ENCODE measurements around the gene MYH7B.

MYH7B gene

DNA sequence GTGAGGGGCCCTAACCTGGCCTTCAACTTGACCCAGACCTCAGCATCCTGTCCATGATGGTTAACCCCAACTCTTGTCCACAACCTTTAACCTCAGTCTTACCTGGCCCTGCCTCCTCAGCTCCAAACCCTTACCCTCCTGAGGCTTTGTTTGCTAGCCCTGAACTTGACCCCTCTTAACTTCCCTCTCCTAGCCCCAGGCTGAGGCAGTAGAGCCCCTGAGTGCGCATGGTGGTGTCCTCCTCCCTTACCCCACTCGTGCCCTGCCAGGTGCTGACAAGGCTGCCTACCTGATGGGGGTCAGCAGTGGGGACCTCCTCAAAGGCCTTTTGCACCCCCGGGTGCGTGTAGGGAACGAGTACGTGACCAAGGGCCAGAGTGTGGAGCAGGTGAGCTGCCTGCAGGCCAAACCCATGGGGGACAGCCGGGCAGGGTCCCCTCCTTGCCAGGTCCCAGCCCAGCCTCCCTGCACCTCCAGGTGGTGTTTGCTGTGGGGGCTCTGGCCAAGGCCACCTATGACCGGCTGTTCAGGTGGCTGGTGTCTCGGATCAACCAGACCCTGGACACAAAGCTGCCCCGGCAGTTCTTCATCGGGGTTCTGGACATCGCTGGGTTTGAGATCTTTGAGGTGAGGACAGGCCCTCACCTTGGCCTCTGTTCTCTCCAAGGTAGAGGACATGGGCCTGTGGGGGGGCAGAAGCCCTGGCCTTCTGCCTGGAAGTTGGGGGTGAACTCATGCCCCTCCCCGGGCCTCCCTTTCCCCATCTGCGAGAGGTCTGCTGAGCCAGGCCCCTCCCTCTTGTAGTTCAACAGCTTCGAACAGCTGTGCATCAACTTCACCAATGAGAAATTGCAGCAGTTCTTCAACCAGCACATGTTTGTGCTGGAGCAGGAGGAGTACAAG is 31.9 kb downstream of the MYH7B start:
- no peak overlapping the region for H3K27ac Mint-ChIP-seq
- H3K36me3 Mint-ChIP-seq (ENCODE audit: low read depth): no peaks in the 10 kb centered on the region
- peaks cover 13% of the 10 kb centered on the region for H3K27me3 Mint-ChIP-seq
- no peak for DNase-seq
- H3K4me3 Mint-ChIP-seq: no peak overlapping the region
- no peaks in the 10 kb centered on the region for H3K4me1 Mint-ChIP-seq (ENCODE audit: low read depth)
- no peaks in the 10 kb centered on the region for H3K9me3 Mint-ChIP-seq

DNA sequence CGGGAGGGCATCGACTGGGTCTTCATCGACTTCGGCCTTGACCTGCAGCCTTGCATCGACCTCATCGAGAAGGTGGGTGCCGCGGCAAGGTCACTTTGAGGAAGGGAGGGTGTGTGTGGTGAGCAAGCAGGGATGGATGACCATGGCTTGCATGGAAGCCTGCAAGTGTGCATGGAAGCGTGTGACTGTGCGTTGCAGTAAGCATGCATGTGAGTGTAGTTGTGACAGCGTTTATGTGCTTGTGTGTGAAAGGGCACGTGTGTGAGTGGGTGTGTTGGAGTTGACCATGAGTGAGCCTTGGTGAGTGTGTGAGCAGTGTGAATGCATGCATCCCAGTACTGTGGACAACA is 32.5 kb downstream of the MYH7B start:
- H3K27ac Mint-ChIP-seq: no peak overlapping the region
- no peaks in the 10 kb centered on the region for H3K4me1 Mint-ChIP-seq (ENCODE audit: low read depth)
- H3K4me3 Mint-ChIP-seq: no peak overlapping the region
- no peaks in the 10 kb centered on the region for H3K36me3 Mint-ChIP-seq (ENCODE audit: low read depth)
- DNase-seq: no peak
- H3K27me3 Mint-ChIP-seq: peaks cover 9% of the 10 kb centered on the region
- H3K9me3 Mint-ChIP-seq: no peaks in the 10 kb centered on the region

DNA sequence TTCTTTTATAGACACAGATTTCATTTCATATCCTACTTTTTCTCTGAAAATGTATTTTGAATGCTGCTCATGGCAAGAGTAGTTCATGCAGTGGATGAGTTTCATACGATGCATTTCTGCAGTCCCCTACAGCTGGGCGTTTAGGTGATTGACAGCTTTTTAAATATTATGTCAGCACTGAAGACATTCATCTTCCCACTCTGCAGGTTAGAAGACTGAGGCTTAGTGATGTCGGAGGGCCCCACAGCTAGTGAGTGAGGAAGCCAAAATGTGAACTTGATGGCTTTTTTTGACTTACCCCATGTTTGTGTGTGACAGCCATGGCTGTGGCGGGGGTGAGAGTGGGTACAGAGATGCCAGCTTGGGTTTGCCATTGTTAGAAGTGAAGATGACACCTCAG is 33.5 kb downstream of the MYH7B start:
- Mint-ChIP-seq H3K27ac (no peak overlapping the region), H3K4me1 (ENCODE audit: low read depth) (no peaks in the 10 kb centered on the region), H3K36me3 (ENCODE audit: low read depth) (peaks cover 7% of the 10 kb centered on the region), H3K4me3 (no peak overlapping the region), H3K9me3 (no peaks in the 10 kb centered on the region), H3K27me3 (peaks cover under 1% of the 10 kb centered on the region)
- no peak for DNase-seq

DNA sequence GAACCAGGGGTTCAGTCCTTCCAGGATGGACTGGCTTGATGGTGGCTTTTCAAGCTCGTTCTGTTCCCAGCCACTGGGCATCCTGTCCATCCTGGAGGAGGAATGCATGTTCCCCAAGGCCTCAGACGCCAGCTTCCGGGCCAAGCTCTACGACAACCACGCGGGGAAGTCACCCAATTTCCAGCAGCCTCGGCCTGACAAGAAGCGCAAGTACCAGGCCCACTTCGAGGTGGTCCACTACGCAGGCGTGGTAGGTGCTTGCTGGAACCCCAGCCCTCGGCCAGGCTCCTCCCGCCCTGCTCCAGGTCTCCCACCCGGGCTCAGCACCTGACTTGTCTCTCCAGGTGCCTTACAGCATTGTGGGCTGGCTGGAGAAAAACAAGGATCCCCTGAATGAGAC is 34.0 kb downstream of the MYH7B start:
- Mint-ChIP-seq H3K9me3 (no peaks in the 10 kb centered on the region), H3K27ac (no peak overlapping the region), H3K4me1 (ENCODE audit: low read depth) (no peaks in the 10 kb centered on the region), H3K36me3 (ENCODE audit: low read depth) (peaks cover 11% of the 10 kb centered on the region), H3K27me3 (no peaks in the 10 kb centered on the region), H3K4me3 (no peak overlapping the region)
- no peak for DNase-seq

DNA sequence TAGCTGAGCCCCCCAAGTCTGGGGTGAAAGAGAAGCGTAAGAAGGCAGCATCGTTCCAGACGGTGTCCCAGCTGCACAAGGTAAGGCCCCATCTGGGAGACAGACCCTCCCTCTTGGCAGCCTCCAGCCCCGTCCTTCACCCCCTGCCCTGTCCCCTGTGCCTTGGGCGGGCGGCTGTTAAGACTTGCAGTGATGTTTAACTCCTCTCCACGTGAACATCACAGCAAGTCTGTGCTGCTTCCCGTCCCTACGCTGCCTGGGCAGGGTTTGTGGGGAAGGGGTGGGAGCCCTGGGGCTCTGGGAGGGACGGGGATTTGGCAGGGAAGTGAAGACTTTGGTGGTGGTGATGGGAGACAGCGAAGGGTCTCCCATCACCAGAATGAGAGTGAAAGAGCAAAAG is 34.6 kb downstream of the MYH7B start:
- H3K27me3 Mint-ChIP-seq: no peaks in the 10 kb centered on the region
- DNase-seq: no peak
- no peaks in the 10 kb centered on the region for H3K4me1 Mint-ChIP-seq (ENCODE audit: low read depth)
- H3K27ac Mint-ChIP-seq: peak overlapping the region; percentile 59
- peaks cover 13% of the 10 kb centered on the region for H3K36me3 Mint-ChIP-seq (ENCODE audit: low read depth)
- no peaks in the 10 kb centered on the region for H3K9me3 Mint-ChIP-seq
- no peak overlapping the region for H3K4me3 Mint-ChIP-seq

DNA sequence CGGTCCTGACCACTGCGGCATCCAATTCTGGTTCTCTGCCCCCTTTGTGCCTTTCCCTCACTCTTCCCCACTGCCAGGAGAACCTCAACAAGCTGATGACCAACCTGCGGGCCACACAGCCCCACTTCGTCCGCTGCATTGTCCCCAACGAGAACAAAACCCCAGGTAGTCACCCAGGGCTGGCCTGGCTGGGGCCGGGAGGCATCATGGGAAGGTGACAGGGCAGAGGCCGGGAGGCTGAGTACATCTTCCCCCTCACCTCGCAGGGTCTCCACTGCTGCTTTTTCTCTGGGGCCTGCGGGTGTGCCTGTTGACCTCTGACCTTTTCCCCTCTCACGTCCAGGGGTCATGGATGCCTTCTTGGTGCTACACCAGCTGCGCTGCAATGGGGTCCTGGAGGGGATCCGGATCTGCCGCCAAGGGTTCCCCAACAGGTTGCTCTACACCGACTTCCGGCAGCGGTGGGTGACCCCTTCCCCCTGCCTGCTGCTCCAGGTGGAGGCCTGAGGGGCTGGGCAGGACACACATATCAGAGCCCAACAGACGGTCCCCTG is 35.1 kb downstream of the MYH7B start:
- no peak overlapping the region for H3K4me3 Mint-ChIP-seq
- peak overlapping the region; percentile 59 for H3K27ac Mint-ChIP-seq
- no peaks in the 10 kb centered on the region for H3K27me3 Mint-ChIP-seq
- no peaks in the 10 kb centered on the region for H3K4me1 Mint-ChIP-seq (ENCODE audit: low read depth)
- peaks cover 16% of the 10 kb centered on the region for H3K36me3 Mint-ChIP-seq (ENCODE audit: low read depth)
- DNase-seq: no peak
- no peaks in the 10 kb centered on the region for H3K9me3 Mint-ChIP-seq

DNA sequence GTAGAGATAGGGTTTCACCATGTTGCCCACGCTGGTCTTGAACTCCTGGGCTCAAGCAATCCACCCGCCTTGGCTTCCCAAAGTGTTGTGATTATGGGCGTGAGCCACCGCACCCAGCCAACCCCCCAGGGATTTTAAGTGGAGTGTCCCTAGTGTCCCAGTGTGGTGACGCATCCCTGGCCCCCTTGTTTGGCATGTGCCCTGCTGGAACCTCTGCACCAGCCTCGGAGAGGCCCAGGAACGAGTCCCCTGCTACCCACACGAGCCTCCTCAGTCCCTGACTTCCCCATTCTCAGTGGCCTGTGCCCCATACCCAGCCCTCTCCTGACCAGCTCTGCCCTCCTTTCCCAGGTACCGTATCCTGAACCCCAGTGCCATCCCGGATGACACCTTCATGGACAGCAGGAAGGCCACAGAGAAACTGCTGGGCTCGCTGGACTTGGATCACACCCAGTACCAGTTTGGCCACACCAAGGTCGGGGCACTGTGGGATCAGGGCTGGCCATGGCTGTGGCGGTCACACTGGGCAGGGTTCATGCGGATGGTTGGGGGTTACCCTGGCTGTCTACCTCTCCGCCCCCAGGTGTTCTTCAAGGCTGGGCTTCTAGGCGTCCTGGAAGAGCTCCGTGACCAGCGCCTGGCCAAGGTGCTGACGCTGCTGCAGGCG is 37.2 kb downstream of the MYH7B start:
- H3K27ac Mint-ChIP-seq: no peak overlapping the region
- peaks cover 35% of the 10 kb centered on the region for H3K36me3 Mint-ChIP-seq (ENCODE audit: low read depth)
- H3K9me3 Mint-ChIP-seq: no peaks in the 10 kb centered on the region
- H3K4me3 Mint-ChIP-seq: no peak overlapping the region
- DNase-seq: no peak
- no peaks in the 10 kb centered on the region for H3K4me1 Mint-ChIP-seq (ENCODE audit: low read depth)
- no peaks in the 10 kb centered on the region for H3K27me3 Mint-ChIP-seq

DNA sequence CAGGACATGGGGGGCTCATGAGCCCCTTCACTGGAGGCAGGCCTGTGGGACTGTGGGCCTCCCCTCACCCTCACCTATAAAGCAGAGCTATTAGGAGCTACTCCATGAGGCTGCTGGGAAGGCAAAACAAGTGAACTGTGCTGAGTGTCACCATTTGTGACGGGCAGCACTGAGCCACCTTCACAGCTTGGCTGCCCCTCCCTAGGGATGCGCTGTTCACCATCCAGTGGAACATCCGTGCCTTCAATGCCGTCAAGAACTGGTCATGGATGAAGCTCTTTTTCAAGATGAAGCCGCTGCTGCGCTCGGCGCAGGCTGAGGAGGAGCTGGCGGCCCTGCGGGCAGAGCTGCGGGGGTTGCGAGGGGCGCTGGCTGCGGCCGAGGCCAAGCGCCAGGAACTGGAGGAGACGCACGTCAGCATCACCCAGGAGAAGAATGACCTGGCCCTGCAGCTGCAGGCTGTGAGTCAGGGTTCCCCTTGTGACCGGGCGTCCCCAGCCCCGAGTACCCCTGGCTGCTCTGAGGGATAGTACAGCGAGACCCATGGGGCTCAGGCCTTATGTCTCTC is 38.4 kb downstream of the MYH7B start:
- H3K4me3 Mint-ChIP-seq: no peak overlapping the region
- H3K36me3 Mint-ChIP-seq (ENCODE audit: low read depth): peaks cover 46% of the 10 kb centered on the region
- H3K27me3 Mint-ChIP-seq: no peaks in the 10 kb centered on the region
- H3K27ac Mint-ChIP-seq: no peak overlapping the region
- H3K9me3 Mint-ChIP-seq: no peaks in the 10 kb centered on the region
- no peaks in the 10 kb centered on the region for H3K4me1 Mint-ChIP-seq (ENCODE audit: low read depth)
- DNase-seq: no peak

DNA sequence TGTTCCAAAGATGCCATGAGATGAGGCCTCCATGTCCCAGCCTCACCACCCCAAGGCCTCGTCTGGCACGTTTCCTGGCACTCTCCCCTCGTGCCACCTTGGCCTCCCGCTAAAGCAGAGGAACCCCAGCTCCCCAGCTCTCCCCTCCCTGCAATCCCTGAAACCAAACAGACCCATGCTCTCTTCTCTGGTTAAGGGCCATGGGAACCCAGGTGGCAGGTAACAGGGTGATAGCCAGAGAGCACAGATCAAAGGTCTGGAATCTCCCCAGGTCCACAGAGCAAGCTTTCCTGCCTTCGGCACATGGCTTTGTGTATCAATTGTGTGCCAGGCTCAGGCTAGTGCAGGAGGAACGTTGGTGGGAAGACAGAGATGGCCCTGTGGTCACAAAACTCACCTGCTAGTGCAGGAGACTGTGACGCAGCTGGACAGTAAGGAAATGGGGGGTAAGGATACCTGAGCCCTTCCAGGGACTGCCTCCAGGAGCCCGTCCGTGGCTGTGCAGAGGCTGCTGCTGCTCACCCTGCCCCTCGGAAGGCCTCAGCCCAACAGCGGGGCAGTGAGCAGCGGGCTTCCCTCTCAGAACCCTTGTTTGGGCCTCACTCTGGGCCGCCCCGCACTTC is 39.0 kb downstream of the MYH7B start:
- no peaks in the 10 kb centered on the region for H3K4me1 Mint-ChIP-seq (ENCODE audit: low read depth)

DNA sequence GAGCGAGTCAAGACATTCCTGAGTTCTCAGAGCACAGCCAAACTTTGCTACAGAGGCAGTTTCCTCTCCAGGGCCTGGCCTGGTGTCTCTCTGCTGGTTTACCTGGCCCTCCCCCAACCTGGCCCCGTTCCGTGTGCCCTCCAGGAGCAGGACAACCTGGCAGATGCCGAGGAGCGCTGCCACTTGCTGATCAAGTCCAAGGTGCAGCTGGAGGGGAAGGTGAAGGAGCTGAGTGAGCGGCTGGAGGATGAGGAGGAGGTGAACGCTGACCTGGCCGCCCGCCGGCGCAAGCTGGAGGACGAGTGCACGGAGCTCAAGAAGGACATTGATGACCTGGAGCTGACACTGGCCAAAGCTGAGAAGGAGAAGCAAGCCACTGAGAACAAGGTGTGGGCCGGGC is 39.5 kb downstream of the MYH7B start:
- no peaks in the 10 kb centered on the region for H3K9me3 Mint-ChIP-seq
- no peak overlapping the region for H3K4me3 Mint-ChIP-seq
- no peak for DNase-seq
- H3K4me1 Mint-ChIP-seq (ENCODE audit: low read depth): no peaks in the 10 kb centered on the region
- peaks cover 55% of the 10 kb centered on the region for H3K36me3 Mint-ChIP-seq (ENCODE audit: low read depth)
- peak overlapping the region; percentile 37 for H3K27ac Mint-ChIP-seq
- no peaks in the 10 kb centered on the region for H3K27me3 Mint-ChIP-seq

More for the DNA sequence above, 39.0 kb downstream of the MYH7B start:
- Mint-ChIP-seq H3K27me3 (no peaks in the 10 kb centered on the region), H3K4me3 (no peak overlapping the region), H3K27ac (peak overlapping the region; percentile 37), H3K9me3 (no peaks in the 10 kb centered on the region), H3K36me3 (ENCODE audit: low read depth) (peaks cover 50% of the 10 kb centered on the region)
- no peak for DNase-seq

DNA sequence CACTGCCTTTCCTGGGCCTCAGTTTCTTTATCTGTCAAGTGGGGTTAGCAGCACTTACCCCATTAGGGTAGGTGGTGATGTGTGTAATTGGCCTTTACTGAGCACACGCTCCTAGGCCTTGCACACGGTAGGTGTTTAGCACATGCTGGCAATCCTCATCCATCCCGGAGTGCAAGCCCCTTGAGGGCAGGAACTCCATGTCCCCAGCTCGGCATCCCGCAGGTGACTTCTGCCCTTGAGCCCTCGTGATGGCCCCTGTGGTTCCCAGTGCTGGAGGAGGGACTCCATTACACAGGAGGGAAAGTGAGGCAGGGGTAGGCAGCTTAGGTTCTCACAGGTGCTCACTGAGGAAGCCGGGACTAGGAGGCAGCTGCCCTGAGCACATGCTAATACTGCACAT is 40.0 kb downstream of the MYH7B start:
- H3K4me3 Mint-ChIP-seq: no peak overlapping the region
- peaks cover 59% of the 10 kb centered on the region for H3K36me3 Mint-ChIP-seq (ENCODE audit: low read depth)
- H3K27ac Mint-ChIP-seq: no peak overlapping the region
- no peaks in the 10 kb centered on the region for H3K4me1 Mint-ChIP-seq (ENCODE audit: low read depth)
- DNase-seq: no peak
- no peaks in the 10 kb centered on the region for H3K27me3 Mint-ChIP-seq
- H3K9me3 Mint-ChIP-seq: no peaks in the 10 kb centered on the region

DNA sequence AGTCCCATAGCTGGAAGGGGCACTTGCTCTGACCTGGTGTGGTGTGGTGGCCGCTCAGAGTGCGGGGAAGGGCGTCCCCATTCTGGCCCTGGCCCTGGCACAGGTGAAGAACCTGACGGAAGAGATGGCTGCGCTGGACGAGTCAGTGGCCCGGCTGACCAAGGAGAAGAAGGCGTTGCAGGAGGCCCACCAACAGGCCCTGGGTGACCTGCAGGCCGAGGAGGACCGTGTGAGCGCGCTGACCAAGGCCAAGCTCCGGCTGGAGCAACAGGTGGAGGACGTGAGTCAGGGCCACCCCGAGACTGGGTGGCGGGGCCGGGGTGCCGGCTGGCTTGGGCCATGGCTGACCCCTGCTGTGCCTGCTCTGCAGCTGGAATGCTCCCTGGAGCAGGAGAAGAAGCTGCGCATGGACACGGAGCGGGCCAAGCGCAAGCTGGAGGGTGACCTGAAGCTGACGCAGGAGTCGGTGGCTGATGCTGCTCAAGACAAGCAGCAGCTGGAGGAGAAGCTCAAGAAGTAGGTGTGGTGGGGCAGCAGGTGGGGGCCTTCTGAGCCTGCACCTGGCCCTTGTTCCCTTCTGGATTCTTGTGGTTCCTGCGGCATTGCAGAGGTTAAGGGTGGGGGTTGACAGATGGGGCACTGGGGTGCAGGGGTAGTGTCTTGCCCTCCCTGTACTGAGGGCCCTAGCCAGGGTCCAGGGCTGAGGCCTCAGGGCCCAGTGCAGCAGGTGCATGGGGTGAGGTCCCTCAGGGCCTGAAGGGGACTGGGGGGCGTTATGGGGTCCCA is 40.8 kb downstream of the MYH7B start:
- no peak for DNase-seq
- Mint-ChIP-seq H3K4me1 (ENCODE audit: low read depth) (no peaks in the 10 kb centered on the region), H3K27me3 (no peaks in the 10 kb centered on the region), H3K27ac (peak overlapping the region; percentile 27), H3K36me3 (ENCODE audit: low read depth) (peaks cover 67% of the 10 kb centered on the region), H3K4me3 (no peak overlapping the region), H3K9me3 (no peaks in the 10 kb centered on the region)

DNA sequence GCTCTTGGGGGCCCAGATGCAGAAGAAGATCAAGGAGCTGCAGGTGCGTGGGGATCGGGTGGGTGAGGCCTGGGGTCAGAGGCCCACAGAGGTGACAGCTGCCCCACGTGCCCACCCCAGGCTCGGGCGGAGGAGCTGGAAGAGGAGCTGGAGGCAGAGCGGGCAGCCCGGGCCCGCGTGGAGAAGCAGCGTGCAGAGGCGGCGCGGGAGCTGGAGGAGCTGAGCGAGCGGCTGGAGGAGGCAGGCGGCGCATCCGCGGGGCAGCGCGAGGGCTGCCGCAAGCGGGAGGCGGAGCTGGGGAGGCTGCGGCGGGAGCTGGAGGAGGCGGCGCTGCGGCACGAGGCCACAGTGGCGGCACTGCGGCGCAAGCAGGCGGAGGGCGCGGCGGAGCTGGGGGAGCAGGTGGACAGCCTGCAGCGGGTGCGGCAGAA is 41.5 kb downstream of the MYH7B start:
- Mint-ChIP-seq H3K4me1 (ENCODE audit: low read depth) (no peaks in the 10 kb centered on the region), H3K36me3 (ENCODE audit: low read depth) (peaks cover 74% of the 10 kb centered on the region), H3K27ac (no peak overlapping the region), H3K27me3 (no peaks in the 10 kb centered on the region), H3K4me3 (no peak overlapping the region), H3K9me3 (no peaks in the 10 kb centered on the region)
- DNase-seq: no peak

DNA sequence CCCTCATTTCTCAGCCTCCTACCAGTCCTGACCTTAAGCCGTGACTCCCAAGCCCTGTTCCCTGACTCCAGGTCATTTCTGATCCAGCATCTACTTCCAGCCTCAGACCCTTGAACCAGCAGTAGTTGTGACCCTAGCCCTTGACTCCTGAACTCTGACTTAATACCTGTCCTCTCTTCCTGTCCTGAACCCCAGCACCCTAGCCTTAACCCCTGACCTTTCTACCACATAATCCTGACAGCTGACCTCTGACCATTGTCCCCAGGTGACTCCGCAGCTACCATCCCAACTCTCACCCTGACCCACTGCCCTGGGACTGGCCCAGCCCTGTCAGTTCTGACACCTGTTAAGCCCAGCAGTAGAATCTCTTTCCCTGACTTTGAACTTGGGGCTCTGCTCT is 42.1 kb downstream of the MYH7B start:
- Mint-ChIP-seq H3K27me3 (no peaks in the 10 kb centered on the region), H3K36me3 (ENCODE audit: low read depth) (peaks cover 79% of the 10 kb centered on the region), H3K9me3 (no peaks in the 10 kb centered on the region), H3K27ac (peak overlapping the region; percentile 15), H3K4me1 (ENCODE audit: low read depth) (no peaks in the 10 kb centered on the region), H3K4me3 (no peak overlapping the region)
- DNase-seq: no peak

Measured in activated T-cell treated with anti-CD3 and anti-CD28 coated beads, Interleukin-2, amount 50 U/mL, for 24 hours (primary cell).